Measurements from ENCODE around the gene SLC27A1.
A peak's percentile ranks its signal among the peaks of the same experiment; 100 is the strongest.

The SLC27A1 gene

GRCh38 chr19:17538684-17539237 is 68.4 kb downstream of the SLC27A1 start (continued):
- no peak for TF ChIP-seq ZNF274 (IDR thresholded peaks at IDR 0.05; ENCODE audit: low read length)
- no peak for TF ChIP-seq ZNF274 (tag by site-specific recombination; IDR thresholded peaks at IDR 0.05; ENCODE audit: borderline replicate concordance)
- no peak for TF ChIP-seq HOXC10 (CRISPR knock-in tag; IDR thresholded peaks at IDR 0.05)
- TF ChIP-seq ZNF324 (tag by site-specific recombination; IDR thresholded peaks at IDR 0.05), result 0 out of 2 replicates have a peak, but pooled peaks have one; percentile 22
- TF ChIP-seq ZBTB17 (tag by site-specific recombination; IDR thresholded peaks at IDR 0.05), result no peak
- no peak for TF ChIP-seq SCRT1 (tag by site-specific recombination; IDR thresholded peaks at IDR 0.05; ENCODE audit: borderline replicate concordance)
- no peak for TF ChIP-seq ZNF10 (tag by site-specific recombination; IDR thresholded peaks at IDR 0.05)
- TF ChIP-seq, protein P1, sequence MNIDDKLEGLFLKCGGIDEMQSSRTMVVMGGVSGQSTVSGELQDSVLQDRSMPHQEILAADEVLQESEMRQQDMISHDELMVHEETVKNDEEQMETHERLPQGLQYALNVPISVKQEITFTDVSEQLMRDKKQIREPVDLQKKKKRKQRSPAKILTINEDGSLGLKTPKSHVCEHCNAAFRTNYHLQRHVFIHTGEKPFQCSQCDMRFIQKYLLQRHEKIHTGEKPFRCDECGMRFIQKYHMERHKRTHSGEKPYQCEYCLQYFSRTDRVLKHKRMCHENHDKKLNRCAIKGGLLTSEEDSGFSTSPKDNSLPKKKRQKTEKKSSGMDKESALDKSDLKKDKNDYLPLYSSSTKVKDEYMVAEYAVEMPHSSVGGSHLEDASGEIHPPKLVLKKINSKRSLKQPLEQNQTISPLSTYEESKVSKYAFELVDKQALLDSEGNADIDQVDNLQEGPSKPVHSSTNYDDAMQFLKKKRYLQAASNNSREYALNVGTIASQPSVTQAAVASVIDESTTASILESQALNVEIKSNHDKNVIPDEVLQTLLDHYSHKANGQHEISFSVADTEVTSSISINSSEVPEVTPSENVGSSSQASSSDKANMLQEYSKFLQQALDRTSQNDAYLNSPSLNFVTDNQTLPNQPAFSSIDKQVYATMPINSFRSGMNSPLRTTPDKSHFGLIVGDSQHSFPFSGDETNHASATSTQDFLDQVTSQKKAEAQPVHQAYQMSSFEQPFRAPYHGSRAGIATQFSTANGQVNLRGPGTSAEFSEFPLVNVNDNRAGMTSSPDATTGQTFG (tag by site-specific recombination; IDR thresholded peaks at IDR 0.05; ENCODE audit: borderline replicate concordance), result peak; percentile 85
- TF ChIP-seq ZBTB44 (tag by site-specific recombination; IDR thresholded peaks at IDR 0.05), result no peak
- TF ChIP-seq PRDM2 (tag by site-specific recombination; IDR thresholded peaks at IDR 0.05; ENCODE audit: borderline replicate concordance), result no peak

- CTCF ChIA-PET, result no interaction called here
- H3K4me3 ChIP-seq (ENCODE audit: low read depth, low read length), result peak overlapping the region; percentile 37
- POLR2A ChIA-PET, result interaction anchor here (0.9 to 1.6 kb wide), 2 partner anchors 28 to 67 kb away, joined by 3 to 4 read pairs; partner anchors contain the start of gene PGLS
- H3K36me3 ChIP-seq (ENCODE audit: control insufficient read depth in 2 of 2, insufficient read depth in 1 of 2, low read length in 2 of 2), result no peaks in the 10 kb centered on the region
- H3K9me3 ChIP-seq (ENCODE audit: control insufficient read depth, insufficient read depth, low read depth, low read length), result no peaks in the 10 kb centered on the region
- H3K27ac ChIP-seq (ENCODE audit: extremely low read depth, low read depth, low read length), result no peak overlapping the region
- H3K4me1 ChIP-seq (ENCODE audit: control insufficient read depth, insufficient read depth, low read length), result no peaks in the 10 kb centered on the region
- TF ChIP-seq ZNF184 (tag by site-specific recombination; IDR thresholded peaks at IDR 0.05), result no peak
- 0 out of 2 replicates have a peak, but pooled peaks have one; percentile 38 for TF ChIP-seq KLF7 (tag by site-specific recombination; IDR thresholded peaks at IDR 0.05; ENCODE audit: borderline replicate concordance)
- TF ChIP-seq, protein P2, sequence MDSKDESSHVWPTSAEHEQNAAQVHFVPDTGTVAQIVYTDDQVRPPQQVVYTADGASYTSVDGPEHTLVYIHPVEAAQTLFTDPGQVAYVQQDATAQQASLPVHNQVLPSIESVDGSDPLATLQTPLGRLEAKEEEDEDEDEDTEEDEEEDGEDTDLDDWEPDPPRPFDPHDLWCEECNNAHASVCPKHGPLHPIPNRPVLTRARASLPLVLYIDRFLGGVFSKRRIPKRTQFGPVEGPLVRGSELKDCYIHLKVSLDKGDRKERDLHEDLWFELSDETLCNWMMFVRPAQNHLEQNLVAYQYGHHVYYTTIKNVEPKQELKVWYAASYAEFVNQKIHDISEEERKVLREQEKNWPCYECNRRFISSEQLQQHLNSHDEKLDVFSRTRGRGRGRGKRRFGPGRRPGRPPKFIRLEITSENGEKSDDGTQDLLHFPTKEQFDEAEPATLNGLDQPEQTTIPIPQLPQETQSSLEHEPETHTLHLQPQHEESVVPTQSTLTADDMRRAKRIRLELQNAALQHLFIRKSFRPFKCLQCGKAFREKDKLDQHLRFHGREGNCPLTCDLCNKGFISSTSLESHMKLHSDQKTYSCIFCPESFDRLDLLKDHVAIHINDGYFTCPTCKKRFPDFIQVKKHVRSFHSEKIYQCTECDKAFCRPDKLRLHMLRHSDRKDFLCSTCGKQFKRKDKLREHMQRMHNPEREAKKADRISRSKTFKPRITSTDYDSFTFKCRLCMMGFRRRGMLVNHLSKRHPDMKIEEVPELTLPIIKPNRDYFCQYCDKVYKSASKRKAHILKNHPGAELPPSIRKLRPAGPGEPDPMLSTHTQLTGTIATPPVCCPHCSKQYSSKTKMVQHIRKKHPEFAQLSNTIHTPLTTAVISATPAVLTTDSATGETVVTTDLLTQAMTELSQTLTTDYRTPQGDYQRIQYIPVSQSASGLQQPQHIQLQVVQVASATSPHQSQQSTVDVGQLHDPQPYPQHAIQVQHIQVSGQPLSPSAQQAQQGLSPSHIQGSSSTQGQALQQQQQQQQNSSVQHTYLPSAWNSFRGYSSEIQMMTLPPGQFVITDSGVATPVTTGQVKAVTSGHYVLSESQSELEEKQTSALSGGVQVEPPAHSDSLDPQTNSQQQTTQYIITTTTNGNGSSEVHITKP (tag by site-specific recombination; IDR thresholded peaks at IDR 0.05), result peak; percentile 48; the same call in 1 of the 2 replicates
- TF ChIP-seq HOXD13 (CRISPR knock-in tag; IDR thresholded peaks at IDR 0.05; ENCODE audit: borderline replicate concordance), result no peak
- peak; percentile 92 for TF ChIP-seq SP2 (tag by site-specific recombination; IDR thresholded peaks at IDR 0.05)
- peak; percentile 95 for TF ChIP-seq KLF8 (tag by site-specific recombination; IDR thresholded peaks at IDR 0.05)
- 0 out of 2 replicates have a peak, but pooled peaks have one; percentile 44 for TF ChIP-seq ZSCAN30 (tag by site-specific recombination; IDR thresholded peaks at IDR 0.05)
- TF ChIP-seq, protein P3, sequence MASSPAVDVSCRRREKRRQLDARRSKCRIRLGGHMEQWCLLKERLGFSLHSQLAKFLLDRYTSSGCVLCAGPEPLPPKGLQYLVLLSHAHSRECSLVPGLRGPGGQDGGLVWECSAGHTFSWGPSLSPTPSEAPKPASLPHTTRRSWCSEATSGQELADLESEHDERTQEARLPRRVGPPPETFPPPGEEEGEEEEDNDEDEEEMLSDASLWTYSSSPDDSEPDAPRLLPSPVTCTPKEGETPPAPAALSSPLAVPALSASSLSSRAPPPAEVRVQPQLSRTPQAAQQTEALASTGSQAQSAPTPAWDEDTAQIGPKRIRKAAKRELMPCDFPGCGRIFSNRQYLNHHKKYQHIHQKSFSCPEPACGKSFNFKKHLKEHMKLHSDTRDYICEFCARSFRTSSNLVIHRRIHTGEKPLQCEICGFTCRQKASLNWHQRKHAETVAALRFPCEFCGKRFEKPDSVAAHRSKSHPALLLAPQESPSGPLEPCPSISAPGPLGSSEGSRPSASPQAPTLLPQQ (tag by site-specific recombination; IDR thresholded peaks at IDR 0.05), result peak; percentile 27
- no peak for TF ChIP-seq ZNF157 (tag by site-specific recombination; IDR thresholded peaks at IDR 0.05)
Observed at GRCh38 chr19:17539238-17540117, 69.2 kb downstream of the SLC27A1 start.
